WI38 (cell line): ENCODE results near the gene ASPDH.

Experiments used
- H3K4me3 ChIP-seq: 2 replicates; pipeline ENCODE4 v1.5.1; 2011; ENCODE audit warnings: low read depth, mild to moderate bottlenecking, control low read depth, low read length
- CTCF ChIP-seq: IDR thresholded peaks from 2 replicates; pipeline ENCODE4 v1.5.1; 2012; ENCODE audit warnings: low read depth, mild to moderate bottlenecking, control low read depth, low read length

ASPDH gene

DNA sequence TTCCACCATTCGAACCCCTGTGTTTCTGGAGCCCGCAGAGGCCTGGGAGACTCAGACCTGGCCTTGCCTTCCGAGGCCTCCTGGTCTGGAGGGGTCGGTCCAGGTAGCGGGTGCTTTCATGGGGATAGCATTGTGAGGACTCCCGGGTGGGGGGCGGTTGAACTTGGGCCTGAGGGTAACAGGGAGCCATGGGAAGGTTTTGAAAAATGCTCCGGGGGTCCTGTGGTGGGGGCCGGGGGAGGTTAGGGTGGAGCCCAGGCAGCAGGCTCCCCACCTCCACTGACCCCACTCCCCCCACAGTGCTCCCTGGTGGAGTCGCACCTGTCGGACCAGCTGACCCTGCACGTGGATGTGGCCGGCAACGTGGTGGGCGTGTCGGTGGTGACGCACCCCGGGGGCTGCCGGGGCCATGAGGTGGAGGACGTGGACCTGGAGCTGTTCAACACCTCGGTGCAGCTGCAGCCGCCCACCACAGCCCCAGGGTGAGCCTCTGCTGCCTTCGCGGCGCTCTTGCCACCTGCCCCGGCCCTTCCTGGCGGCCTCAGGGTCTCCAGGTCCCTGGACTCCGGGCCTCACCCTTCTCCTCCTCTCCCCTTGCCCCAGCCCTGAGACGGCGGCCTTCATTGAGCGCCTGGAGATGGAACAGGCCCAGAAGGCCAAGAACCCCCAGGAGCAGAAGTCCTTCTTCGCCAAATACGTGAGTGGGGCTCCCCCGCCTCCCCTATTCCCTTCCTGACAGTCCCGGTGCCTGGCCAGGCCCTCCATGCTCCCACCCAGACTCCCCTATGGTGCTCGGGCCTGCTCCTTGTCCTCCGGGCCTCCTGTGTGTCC, 33.2 kb downstream of the ASPDH start:
- no peak for TF ChIP-seq CTCF
- no peak overlapping the region for H3K4me3 ChIP-seq

- H3K4me3 ChIP-seq, result no peak overlapping the region
- TF ChIP-seq CTCF, result no peak
Observed at GRCh38 chr19:50479761-50480251, 33.9 kb downstream of the ASPDH start.

DNA sequence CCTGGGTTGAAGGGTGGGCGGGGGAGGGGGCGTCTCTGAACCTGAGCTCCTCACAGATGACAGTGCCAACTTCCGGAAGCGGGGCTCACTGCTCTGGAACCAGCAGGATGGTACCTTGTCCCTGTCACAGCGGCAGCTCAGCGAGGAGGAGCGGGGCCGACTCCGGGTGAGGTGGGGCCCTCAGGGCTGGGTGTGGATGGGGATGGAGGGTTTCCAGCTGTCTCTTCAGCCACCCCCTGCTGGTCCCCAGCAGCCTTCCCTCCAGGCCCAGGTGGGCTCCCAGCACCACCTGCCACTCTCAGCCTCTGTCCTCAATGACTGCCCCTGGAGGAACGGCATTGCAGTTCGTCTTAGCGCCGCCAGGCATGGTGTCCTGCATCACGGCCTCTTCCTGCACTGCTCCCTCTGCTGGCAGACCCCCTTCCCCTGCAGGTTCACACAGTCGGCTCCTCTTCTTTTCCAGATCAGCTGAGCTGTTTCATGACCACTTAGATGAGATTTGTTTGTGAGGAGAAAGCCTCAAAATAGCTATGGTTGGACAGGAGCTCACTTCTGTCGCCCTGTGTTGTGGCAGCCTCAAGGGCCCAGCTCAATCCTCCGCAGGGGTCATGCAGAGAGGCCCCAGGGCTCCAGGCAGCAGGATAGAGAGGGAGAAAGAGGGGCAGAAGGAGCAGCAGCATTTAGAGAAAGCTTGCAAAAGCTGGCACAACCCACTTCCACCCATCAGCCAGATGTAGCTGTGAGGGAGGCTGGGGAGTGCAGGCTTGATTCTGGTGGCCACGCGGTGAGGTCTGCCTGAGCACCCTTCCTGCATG, 34.6 kb downstream of the ASPDH start:
- peak; percentile 31; the same call in 1 of the 2 replicates for TF ChIP-seq CTCF
- no peak overlapping the region for H3K4me3 ChIP-seq

- TF ChIP-seq CTCF, result no peak
- no peak overlapping the region for H3K4me3 ChIP-seq
Observed at GRCh38 chr19:50477751-50478515, 35.8 kb downstream of the ASPDH start.

GRCh38 chr19:50476907-50477238, 36.8 kb downstream of the ASPDH start:
- no peak for TF ChIP-seq CTCF
- H3K4me3 ChIP-seq, result peak overlapping the region; percentile 76

DNA sequence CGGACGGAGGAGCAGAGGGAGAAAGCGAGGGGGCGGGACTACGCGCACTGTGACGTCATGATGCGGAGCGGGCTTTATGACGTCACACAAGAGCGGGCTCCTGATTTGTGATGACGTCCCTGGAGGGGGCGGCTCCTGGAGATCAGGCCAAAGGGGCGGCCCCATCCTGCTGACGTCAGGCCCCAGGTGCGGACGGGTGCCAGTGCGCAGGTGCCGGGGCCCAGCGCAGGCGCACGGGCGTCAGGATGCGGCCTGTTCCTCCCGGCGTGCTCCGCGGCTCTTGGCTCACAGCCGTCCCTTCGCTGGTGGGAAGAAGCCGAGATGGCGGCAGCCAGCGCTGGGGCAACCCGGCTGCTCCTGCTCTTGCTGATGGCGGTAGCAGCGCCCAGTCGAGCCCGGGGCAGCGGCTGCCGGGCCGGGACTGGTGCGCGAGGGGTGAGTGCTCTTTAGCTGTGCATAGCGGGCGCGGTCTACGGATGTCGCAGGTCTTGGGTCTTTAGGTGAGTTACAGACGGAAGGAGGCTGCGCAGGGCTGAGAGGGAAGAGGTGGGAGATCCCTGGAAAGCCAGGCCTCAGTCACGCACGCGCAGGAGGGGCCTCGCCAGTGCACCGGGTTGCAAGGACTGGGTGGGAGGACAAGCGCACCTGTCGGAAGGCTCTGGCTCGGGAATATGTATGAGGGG, 37.3 kb downstream of the ASPDH start, which contains the start of the genes EMC10 and GARIN5A:
Gene EMC10, plus strand, starts transcription at position 284 of the 683 bp plus-strand sequence. Its CDS starts 38 bp downstream, at position 322.
Gene GARIN5A, minus strand, starts transcription at position 625 of the 683 bp plus-strand sequence. Its CDS starts 460 bp downstream, at position 165.
- TF ChIP-seq CTCF, result no peak
- H3K4me3 ChIP-seq, result peak within 1 kb of the TSS; percentile 76
